NCI-H146 treated with DMSO at 0.1 percent for 48 hours (cell line): Measurements from ENCODE around the gene GLDC.
"Not testable (repeated sequence)": the region's sequence is repeated elsewhere in the genome, so short reads cannot be mapped to it uniquely, and the experiment has no call there.

Experiments
- DNase-seq: peaks from one replicate; lab custom pipeline; 2025; ENCODE audit not compliant: unreplicated experiment; lab: John Stamatoyannopoulos, UW

Gene GLDC

DNA sequence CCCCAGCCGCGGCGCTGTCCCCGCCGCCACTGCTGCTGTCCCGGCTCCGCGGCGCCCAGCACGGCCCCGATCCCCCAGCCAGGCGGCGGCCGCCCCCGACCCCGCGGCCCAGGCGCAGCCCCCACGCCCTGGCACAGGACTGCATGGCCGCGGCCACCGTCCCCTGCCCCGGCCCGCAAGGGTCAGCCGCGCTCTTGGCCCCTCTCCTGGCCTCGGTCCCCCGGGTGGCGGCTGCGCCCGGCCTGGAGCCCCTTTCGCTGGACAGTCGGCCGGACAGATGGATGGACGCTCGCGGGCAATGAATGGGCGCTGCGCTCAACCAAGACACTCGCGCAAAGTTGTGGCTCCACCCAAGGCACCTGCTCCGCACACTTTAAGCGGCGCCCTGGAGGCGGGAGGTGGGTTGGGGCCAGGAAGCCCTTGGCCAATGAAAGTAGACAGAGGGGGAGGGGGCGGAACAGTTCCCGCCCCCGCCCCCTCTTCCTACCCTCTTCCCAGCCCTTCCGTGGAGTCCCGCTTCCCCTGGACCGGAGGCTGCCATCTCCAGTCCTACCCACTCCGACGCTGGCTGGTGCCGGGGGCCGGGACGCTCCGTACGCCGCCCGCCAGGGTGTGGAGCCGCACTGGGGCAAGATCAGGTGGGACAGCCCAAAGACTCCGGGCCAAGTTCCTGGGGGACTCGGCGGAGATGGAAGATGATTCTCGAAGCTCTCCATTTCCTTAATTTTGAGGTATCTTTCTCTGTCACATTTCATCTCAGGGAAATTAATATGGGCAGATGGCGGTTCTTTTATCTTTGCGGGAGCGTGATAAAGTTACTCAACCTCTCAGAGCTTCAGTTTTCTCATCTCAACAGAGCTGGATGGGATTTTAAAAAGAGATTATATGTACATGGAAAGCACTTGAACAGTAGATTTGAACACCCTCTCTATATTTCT lies at the start of gene GLDC:
Gene GLDC (minus strand): TSS at position 375 of the 938 bp plus-strand sequence. CDS start 230 bp downstream, at position 145.
- DNase-seq = peak; percentile 70

- DNase-seq = no peak
These were observed 47.4 kb upstream of the GLDC start for GRCh38 chr9:6692881-6693361.

DNA sequence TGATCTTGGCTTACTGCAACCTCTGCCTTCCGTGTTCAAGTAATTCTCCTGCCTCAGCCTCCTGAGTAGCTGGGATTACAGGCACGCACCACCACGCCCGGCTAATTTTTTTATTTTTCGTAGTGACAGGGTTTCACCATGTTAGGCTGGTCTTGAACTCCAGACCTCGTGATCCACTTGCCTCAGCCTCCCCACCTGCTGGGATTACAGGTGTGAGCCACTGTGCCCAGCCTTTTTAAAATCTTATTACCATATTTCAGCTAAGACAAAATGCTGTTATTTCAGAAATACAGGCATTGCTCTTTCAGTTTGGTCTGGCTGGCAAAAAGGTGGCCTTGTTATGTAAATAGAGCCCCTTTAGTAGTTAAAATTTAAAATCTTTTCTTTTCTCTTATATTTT lies 46.9 kb upstream of the GLDC start:
- DNase-seq = no peak

DNA sequence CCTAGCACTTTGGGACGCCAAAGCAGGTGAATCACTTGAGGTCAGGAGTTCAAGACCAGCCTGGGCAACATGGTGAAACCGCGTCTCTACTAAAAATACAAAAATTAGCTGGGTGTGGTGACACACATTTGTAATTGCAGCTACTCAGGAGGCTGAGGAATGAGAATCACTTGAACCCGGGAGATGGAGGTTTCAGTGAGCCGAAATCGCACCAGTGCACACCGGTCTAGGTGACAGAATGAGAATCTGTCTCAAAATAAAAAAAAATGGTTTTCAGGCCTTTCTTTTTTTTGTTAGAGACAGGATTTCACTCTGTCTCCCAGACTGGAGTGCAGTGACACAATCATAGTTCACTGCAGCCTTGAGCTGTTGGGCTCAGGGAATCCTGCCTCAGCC lies 45.1 kb upstream of the GLDC start:
- DNase-seq = not testable (repeated sequence)

DNA sequence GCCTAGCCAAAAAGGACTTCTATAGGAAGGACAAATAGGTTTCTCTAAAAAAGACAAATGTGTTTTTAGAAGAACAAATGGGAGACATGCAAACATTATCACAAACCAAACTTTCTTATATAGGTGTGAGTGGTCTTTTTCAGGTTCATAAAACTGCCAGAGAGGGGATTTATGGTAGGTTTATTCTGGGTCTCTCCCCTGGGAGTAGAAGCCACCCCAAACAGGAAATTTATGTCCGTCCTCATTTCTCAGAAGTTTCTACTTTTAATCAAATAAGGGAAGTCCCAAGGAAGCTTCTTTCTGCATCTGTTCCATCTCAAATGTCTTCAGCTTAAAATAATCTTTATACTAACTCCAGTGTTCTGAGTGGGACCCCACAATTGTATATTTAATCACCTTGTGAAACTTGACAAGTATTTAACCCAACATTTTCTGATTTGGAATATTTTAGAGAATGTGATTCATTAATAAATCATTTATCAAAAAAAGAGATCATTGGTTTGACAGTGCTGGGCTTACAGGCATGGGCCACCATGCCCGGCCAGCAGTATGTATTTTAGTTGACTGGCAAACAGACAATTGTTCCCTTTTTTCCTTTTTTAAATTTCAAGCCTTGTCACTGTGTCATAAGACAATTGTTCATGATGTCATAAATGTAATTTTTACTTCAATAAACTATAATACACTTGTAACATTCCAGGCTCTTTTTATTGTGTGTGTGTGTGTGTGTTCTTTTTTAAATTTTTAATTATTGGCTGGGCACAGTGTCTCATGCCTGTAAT lies 44.6 kb upstream of the GLDC start:
- DNase-seq = no peak

- DNase-seq = no peak
These were observed 41.7 kb upstream of the GLDC start for GRCh38 chr9:6687180-6687579.

GRCh38 chr9:6686396-6686795 lies 40.9 kb upstream of the GLDC start:
- no peak for DNase-seq

DNA sequence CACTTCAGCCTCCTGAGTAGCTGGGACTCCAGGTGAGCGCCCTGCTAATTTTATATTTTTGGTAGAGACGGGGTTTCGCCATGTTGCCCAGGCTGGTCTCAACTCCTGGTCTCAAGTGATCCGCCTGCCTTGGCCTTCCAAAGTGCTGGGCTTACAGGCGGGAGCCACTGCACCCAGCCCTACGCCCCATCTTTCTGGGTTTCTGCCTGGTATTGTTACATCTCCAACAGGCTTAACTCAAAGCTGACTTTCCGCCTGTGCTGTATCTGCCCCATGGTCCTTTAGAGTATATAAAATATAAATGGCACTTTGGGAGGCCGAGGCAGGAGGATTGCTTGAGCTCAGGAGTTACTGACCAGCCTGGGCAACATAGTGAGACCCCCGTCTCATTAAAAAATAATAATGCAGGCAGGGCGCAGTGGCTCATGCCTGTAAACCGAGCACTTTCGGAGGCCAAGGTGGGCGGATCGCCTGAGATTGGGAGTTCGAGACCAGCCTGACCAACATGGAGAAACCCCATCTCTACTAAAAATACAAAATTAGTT lies 36.5 kb upstream of the GLDC start:
- no peak for DNase-seq

- peak; percentile 97 for DNase-seq
These were observed 35.8 kb upstream of the GLDC start for GRCh38 chr9:6681147-6681956.

- no peak for DNase-seq
These were observed 35.2 kb upstream of the GLDC start for GRCh38 chr9:6680797-6681146.

DNA sequence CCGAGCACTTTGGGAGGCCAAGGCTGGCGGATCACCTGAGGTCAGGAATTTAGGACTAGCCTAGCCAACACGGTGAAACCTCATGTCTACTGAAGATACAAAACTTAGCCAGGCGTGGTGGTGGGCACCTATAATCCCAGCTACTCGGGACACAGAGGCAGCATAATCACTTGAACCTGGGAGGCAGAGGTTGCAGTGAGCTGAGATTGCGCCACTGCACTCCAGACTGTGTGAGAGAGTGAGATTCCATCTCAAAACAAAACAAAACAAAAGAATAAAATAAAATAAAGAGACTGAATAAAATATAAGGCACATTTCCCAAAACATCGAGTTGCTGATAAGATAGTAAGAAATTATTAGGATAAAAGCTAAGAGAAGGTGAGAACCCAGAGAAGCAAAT lies 32.3 kb upstream of the GLDC start:
- no peak for DNase-seq

GRCh38 chr9:6676254-6676921 lies 30.9 kb upstream of the GLDC start:
- DNase-seq = no peak

DNA sequence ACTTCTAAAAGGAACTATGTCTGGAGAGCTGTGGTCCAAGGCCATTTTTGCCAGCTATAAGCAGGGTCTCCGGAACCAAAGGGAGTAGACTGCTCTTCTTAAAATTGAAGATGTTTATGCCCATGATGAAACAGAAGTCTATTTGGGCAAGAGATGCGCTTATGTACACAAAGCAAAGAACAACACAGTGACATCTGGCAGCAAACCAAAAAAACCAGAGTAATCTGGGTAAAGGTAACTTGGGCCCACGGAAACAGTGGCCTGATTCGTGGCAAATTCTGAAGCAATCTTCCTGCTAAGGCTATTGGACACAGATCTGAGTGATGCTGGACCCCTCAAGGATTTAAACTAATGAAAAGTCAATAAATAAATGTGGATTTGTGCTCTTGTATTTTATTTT lies 29.7 kb upstream of the GLDC start:
- DNase-seq = no peak

GRCh38 chr9:6673326-6674025 lies 27.9 kb upstream of the GLDC start:
- no peak for DNase-seq

DNA sequence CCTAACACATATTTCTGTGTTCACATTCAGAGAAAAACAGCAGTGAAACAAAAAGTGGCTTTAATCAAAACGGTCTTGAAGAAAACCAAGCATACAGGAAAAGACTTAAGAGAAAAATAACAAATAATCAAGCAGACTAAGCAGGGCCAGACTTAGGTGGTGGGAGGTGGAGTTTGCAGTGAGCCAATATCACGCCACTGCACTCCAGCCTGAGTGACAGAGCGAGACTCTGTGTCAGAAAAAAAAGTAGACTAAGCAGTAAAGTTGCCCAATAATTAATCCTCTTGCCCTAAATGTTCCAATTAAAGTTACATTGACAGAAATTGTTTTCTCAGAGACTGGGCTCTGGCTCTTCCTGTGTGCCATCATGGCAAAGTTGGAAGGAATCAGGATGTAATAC lies 26.6 kb upstream of the GLDC start:
- DNase-seq = no peak

- no peak for DNase-seq
These were observed 25.9 kb upstream of the GLDC start for GRCh38 chr9:6671416-6671815.

DNA sequence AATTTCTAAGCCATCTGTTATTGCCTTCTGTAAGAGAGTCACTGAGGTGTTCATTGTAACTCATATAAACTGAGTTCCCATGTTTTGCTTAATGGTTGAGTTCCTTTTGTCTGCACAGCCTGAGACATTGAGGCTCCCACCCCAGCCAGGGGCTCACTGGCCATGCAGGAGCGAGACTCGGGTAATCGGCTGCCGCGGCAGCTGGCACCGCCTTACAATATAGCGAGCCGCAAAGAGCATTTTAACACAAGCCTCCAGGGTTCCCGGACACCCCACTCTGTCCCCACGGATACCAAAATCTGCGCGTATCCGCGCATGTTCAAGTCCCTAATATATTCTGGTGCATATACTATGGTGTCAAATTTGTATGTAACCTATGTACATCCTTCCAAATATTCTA lies 24.4 kb upstream of the GLDC start:
- DNase-seq = no peak

GRCh38 chr9:6667633-6668280 lies 22.2 kb upstream of the GLDC start:
- peak; percentile 37 for DNase-seq

DNA sequence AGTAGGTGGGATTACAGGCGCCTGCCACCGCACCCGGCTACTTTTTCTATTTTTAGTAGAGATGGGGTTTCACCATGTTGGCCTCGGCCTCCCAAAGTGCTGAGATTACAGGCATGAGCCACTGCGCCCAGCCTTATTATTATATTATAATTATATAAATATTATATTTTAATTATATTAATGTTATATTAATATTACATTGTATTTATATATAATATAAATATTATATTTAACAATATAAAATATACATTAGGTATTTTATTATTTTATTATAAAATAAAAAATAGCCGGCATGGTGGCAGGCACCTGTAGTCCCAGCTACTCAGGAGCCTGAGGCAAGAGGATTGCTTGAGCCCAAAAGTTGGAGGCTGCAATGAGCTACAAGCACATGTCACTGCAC lies 21.6 kb upstream of the GLDC start:
- DNase-seq = no peak
